SW480 (cell line): ENCODE data around the gene FGD5.

Experiments
- DNase-seq: peaks from one replicate; pipeline ENCODE4 v3.0.0-alpha.2; 2016; ENCODE audit warnings: low spot score

The FGD5 gene

GRCh38 chr3:14875411-14876175, 56.8 kb downstream of the FGD5 start:
- DNase-seq = no peak

GRCh38 chr3:14876921-14877333, 58.2 kb downstream of the FGD5 start:
- peak; percentile 73 for DNase-seq

- DNase-seq = no peak
Observed at GRCh38 chr3:14877469-14877868, 58.7 kb downstream of the FGD5 start.

- peak; percentile 93 for DNase-seq
Observed at GRCh38 chr3:14879211-14879874, 60.6 kb downstream of the FGD5 start.

GRCh38 chr3:14880447-14881106, 61.8 kb downstream of the FGD5 start:
- DNase-seq = no peak

GRCh38 chr3:14883226-14883625, 64.5 kb downstream of the FGD5 start:
- DNase-seq = peak; percentile 74

GRCh38 chr3:14884665-14885064, 65.9 kb downstream of the FGD5 start:
- peak; percentile 66 for DNase-seq

- peak; percentile 93 for DNase-seq
Observed at GRCh38 chr3:14885307-14885706, 66.5 kb downstream of the FGD5 start.

- DNase-seq = no peak
Observed at GRCh38 chr3:14886101-14886500, 67.3 kb downstream of the FGD5 start.

GRCh38 chr3:14889205-14889604, 70.4 kb downstream of the FGD5 start:
- no peak for DNase-seq

GRCh38 chr3:14889943-14890342, 71.2 kb downstream of the FGD5 start:
- DNase-seq = no peak

GRCh38 chr3:14890476-14890875, 71.7 kb downstream of the FGD5 start:
- DNase-seq = peak; percentile 67

- DNase-seq = no peak
Observed at GRCh38 chr3:14891135-14892132, 72.7 kb downstream of the FGD5 start.

GRCh38 chr3:14892226-14892625, 73.5 kb downstream of the FGD5 start:
- no peak for DNase-seq

GRCh38 chr3:14894085-14894484, 75.3 kb downstream of the FGD5 start:
- no peak for DNase-seq

GRCh38 chr3:14897266-14897665, 78.5 kb downstream of the FGD5 start:
- no peak for DNase-seq

- DNase-seq = no peak
Observed at GRCh38 chr3:14898929-14899328, 80.2 kb downstream of the FGD5 start.

GRCh38 chr3:14899993-14900618, 81.3 kb downstream of the FGD5 start:
- DNase-seq = no peak

GRCh38 chr3:14900881-14901873, 82.4 kb downstream of the FGD5 start:
- DNase-seq = peak; percentile 31

GRCh38 chr3:14902719-14903118, 84.0 kb downstream of the FGD5 start:
- DNase-seq = no peak
